ENCODE measurements around the gene MAMDC2.
"Not testable (repeated sequence)": the region's sequence is repeated elsewhere in the genome, so short reads cannot be mapped to it uniquely, and the experiment has no call there.

The MAMDC2 gene

DNA sequence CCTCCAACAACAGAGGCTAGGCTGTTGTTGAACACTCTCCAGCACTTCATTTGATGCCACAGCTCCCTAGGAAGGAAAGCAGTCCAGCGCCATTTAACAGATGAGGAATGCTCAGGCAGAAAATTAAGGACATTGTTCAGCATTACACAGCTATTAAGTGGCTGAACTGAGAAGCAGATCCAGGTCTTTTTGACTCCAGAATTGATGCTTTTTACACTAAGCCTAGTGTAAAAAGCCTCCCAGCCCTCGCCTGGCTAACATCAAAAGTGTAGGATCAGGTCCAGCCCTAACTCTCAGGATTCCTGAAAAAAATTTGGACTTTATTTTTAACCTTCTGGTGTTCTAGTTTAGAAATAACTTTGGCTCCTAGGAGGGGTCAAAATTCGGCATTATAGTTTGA is 108.7 kb downstream of the MAMDC2 start:
- DNase-seq (ENCODE audit: low read depth, low spot score) = no peak
- H3K4me3 ChIP-seq (ENCODE audit: low read length) = no peak overlapping the region

DNA sequence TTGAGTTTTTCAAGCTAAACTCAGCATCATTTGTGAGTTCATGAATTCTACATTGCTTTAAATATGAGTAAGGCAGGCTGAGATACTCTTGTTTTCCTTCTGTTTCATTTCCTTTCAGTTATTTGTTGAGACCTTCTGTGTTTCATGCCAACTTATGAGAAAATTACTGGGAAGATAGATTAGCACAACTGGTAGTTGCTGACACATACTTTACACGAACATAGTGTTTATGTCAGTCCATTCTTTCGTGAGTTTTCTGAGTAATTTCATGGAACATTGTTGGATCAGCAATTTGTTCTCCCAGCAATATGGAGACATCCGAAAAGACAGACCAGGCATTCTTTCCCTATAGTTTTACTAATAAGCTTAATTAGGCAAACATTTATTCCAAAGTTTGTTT is 113.1 kb downstream of the MAMDC2 start:
- no peak for DNase-seq (ENCODE audit: low read depth, low spot score)
- no peak overlapping the region for H3K4me3 ChIP-seq (ENCODE audit: low read length)

DNA sequence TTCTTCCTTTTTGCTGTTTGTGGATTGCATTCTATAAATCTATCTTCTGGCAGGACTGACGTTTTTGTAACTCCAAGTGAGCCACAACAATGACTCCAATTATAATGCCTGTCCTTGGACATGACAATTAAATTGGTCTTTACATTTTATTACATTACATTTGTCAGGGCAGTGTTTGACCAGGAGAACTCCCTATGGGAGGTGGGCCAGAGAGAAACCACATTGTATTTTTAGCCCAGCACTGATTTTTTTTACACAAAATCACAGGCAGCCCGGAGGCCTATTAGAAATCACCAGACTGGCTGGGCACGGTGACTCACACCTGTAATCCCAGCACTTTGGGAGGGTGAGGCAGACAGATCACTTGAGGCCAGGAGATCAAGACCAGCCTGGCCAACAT is 116.0 kb downstream of the MAMDC2 start:
- no peak for DNase-seq (ENCODE audit: low read depth, low spot score)
- H3K4me3 ChIP-seq (ENCODE audit: low read length) = no peak overlapping the region

DNA sequence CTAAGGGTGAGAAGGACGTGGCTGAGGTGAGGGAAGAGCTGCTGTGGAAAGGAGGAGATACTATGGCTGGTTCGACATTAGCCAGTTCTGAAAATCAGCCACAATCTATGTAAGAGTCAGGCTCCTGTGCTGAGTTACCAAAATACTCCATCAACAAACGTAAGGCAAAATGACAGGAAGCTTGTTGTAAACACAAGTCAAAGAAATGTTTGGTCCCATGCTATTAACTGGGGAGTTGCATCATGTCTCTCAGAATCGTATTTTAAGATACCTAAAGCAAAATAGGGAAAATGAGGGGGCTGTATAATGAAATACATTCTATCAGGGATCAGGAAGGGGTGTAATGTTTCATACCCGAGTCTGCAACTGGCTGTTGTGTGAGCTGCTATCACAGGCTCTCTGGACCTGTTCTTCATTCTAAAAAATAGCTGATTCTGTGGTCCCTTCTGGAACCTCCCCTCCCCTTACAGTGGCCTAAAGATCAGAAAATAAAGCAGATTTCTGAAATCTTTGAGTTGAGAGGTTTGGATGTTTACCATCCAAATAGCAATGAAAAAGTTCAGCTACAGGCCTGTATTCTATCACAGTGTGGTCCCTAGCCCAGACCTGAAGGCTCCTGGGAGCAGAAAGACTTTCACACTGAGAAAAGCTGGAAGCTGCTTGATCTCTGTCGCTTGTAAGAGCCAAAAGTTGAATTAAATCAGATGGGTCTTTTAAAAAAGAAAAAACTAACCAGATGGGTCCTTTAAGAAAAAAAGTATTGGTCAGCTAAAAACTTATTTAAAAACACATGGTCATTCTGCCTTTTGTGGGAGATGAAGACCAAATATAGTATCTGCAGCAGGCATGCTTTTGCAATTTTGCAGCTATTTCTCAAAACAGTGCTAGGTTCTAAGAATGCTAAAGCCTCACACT is 117.3 kb downstream of the MAMDC2 start:
- H3K4me3 ChIP-seq (ENCODE audit: low read length) = no peak overlapping the region
- no peak for DNase-seq (ENCODE audit: low read depth, low spot score)

DNA sequence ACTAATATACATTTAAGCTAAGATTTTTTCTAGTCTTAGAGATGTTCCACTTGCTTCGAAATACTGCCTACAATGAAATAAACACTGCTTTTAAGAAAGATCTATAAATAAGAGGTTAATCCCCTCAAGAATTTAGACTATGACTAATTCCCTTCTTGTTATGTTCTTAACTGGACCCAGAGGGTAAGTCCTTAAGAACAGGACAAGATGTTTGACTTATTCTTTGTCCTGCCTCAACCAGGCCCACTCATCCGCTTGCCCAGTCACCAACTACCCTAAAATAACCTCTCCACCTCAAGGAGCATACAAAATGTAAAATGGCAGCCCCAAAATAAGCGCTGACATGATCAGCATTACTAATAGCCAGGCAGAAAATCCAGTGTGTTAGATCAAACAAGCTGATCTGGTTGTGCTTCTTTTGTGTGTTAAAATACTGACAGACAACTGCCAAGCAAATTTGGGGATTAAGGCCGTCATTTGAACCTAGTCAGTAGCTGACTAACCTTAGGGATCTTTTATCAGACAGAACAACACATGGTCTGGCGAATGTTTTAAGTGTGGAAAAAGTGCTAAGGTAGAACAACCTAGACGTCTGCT is 121.5 kb downstream of the MAMDC2 start:
- no peak overlapping the region for H3K4me3 ChIP-seq (ENCODE audit: low read length)
- DNase-seq (ENCODE audit: low read depth, low spot score) = no peak

DNA sequence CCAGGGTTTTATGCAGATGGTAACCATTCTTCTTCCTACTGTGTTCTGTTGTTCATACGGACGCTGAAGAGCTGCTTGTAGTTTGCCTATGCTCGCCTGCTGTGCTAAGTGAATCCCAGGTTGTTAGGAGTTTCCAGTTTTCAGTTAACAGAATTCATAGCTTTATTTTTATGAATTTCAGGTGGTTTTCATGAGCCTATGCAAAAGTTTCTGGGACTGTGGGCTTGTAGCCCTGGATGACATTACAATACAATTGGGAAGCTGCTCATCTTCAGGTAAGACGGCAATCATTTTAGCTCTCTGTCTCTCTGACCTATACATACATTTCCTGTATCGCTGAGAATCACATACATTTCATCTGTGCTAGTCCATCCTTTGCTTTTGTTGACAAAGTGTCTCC is 124.9 kb downstream of the MAMDC2 start:
- DNase-seq (ENCODE audit: low read depth, low spot score) = no peak
- H3K4me3 ChIP-seq (ENCODE audit: low read length) = no peak overlapping the region

DNA sequence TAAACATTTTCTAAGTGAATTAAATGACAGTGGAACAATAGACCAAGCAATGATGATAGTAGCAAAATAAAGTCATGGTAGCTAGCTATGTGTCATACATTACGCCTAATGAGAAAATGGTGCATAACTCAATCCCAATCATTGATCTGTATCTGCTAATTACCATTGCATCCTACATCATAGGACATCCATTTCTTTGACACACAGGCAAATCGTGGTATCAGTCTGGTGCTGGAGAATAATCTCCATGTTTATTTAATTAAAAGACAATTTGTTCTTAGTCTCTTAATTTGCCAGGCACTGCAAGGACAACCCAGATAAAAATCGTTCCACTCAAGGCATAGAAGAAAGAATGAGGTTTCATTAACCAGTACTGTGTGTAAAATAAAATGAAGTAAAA is 125.6 kb downstream of the MAMDC2 start:
- no peak for DNase-seq (ENCODE audit: low read depth, low spot score)
- no peak overlapping the region for H3K4me3 ChIP-seq (ENCODE audit: low read length)

DNA sequence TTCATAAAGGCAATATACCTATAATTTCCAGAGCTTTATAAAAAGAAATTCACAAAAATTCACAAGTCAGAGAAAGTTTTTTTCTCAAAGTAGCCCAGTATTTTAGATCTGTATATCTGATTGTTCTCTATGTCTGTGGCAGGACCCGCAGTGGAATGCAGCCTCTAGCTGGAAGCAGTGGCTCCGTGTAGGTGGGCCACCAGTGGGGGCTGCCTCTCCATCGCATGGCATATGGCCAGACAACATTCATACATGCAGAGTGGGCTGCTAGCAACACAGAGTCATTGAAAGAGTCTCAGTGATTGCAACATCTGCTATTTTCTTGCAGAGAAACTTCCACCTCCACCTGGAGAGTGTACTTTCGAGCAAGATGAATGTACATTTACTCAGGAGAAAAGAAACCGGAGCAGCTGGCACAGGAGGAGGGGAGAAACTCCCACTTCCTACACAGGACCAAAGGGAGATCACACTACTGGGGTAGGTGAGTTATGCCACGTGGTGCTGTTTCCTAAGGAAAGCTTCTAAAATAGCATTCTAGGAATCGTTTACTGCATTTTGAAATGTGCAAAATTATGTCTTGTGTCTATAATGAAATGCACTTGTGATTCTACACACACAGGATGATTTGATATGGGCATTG is 126.6 kb downstream of the MAMDC2 start:
- H3K4me3 ChIP-seq (ENCODE audit: low read length) = no peak overlapping the region
- no peak for DNase-seq (ENCODE audit: low read depth, low spot score)

DNA sequence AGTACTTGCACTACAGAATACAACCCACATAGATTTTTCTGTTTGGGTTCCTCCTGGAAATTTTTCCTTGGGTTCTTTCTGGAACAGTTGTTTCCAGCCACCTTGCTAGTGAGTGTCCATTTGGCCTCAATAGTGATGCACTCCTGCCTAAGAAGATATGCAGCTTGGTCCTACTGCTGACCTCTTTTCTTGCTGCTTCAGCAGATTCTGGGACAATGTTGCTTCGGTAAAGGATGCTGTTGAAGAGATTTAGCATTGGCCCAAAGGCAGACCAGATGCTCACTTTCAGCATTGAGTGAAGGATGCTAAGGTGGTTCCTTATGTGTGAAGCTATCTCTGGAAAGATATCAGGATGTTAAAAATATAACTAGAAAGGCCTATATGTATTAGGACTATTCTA is 128.9 kb downstream of the MAMDC2 start:
- H3K4me3 ChIP-seq (ENCODE audit: low read length) = no peak overlapping the region
- DNase-seq (ENCODE audit: low read depth, low spot score) = no peak

DNA sequence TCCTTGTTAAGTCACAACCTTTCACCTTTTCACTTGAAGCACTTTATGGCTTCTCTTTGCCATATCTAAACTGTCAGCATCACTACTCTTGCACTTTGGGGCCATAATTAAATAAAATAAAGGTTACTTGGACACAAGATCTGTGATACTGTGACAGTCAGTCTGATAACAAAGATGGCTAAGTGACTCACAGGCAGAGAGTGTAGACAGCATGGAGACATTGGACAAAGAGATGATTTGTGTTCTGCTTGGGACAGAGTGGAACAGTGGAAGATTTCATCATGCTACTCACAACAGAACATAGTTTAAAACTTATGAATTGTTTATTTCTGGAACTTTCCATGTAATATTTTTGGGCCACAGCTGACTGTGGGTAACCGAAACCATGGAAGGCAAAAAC is 133.5 kb downstream of the MAMDC2 start:
- H3K4me3 ChIP-seq (ENCODE audit: low read length) = no peak overlapping the region
- no peak for DNase-seq (ENCODE audit: low read depth, low spot score)

DNA sequence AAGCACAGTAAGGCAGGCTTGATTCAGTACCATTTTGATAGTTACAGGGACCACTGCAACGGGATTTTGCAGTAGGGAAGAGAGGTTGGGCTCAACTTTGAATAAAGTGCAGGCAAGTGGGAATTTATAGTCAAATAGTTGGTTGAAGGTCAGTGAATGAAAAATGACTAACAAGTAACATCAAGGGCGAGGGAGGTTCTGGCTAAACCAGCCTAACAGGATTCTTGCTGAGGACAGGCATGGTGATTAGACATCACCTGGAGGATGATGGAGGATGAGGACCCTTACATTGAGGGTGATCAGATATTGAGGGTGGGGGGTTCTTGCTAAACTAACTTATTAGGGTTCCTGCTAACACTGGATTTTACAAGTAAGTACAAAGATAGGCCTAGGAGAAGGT is 149.1 kb downstream of the MAMDC2 start:
- no peak overlapping the region for H3K4me3 ChIP-seq (ENCODE audit: low read length)
- no peak for DNase-seq (ENCODE audit: low read depth, low spot score)

DNA sequence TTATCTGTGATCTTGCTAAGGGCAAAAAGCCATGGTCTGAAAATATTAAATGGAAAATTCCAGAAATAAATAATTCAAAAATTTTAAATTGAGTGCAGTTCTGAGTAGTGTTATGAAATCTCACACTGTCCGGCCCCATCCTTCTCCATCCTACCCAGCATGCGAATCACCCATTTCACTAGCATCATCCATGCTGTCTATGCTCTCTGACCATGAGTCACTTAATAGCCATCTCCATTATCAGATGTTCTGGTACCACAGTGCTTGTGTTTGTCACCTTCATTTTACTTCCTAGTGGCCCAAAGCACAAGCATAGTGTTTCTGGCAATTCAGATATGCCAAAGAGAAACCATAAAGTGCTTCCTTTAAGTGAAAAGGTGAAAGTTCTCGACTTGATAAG is 151.8 kb downstream of the MAMDC2 start:
- no peak overlapping the region for H3K4me3 ChIP-seq (ENCODE audit: low read length)
- DNase-seq (ENCODE audit: low read depth, low spot score) = no peak

DNA sequence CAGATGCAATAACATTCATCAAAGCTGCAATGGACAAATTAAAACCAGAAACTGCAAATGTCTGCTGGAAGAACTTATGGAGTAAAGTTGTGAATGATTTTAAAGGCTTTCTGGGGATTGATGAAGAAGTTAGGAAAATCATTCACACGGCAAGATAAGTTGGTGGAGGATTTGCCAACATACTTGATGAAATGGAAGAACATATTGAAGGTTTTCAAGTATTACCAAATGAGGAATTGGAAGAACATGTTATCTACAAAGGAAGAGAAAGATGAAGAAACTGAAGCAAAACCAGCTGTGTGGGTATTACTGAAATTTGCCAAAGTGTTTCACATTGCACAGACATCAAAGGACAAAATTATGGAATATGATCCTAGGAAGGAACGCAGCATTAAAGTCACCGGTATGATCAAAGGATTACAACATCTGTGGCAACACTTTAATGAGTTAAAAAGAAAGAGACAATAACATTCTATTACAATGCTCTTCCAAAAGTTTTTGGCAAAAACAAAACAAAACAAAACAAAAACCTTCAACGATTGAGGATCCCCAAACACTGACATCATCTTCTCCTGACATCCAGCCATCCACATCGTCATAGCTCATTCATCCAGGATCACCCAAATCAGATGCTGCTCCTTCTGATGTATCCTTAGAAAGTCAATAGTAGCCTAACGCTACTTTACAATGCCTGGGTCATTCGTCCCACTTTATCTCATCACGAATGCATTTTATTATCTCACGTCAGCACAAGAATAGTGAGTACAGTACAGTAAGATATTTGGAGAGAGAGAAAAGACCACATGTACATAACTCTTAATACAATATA is 153.8 kb downstream of the MAMDC2 start:
- H3K4me3 ChIP-seq (ENCODE audit: low read length) = no peak overlapping the region
- DNase-seq (ENCODE audit: low read depth, low spot score) = no peak

DNA sequence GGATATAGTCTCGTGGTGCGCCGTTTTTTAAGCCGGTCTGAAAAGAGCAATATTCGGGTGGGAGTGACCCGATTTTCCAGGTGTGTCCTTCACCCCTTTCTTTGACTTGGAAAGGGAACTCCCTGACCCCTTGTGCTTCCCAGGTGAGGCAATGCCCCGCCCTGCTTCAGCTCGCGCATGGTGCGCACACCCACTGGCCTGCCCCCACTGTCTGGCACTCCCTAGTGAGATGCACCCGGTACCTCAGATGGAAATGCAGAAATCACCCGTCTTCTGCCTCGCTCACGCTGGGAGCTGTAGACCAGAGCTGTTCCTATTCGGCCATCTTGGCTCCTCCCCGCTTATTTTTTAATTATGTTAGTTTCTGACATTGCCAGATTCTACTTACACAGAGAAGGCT is 161.1 kb downstream of the MAMDC2 start:
- not testable (repeated sequence) for DNase-seq (ENCODE audit: low read depth, low spot score); H3K4me3 ChIP-seq (ENCODE audit: low read length)

DNA sequence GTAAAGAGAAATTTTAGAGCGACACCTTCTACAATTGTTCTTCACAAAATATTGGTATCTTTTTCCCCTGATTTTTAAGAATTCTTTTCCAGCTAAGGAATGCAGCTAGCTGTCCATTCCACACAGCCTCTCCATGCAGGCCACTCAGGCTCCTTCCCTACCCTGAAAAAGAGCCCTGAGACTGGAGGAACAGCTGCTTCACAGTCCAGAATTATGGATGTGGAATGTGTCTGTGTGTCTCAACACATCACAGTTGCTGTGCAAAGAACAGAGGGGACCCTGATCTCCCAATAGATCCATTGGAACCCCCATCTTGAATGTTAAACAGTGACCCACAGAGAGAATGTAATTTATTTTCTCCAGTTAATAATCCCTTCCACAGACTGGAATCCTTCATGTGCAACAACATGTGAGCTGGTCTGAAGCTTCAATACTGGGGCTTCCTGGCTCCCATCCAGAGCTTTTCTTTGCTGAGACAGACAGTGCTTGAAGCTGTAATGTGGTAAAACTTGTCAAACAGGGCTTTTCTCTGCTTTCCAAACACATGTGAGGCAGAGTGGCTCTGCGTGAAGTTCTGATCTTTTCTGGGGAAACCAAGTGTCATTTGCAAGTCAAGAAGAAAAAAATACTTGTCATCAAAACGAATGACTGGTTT is 161.8 kb downstream of the MAMDC2 start:
- H3K4me3 ChIP-seq (ENCODE audit: low read length) = no peak overlapping the region
- no peak for DNase-seq (ENCODE audit: low read depth, low spot score)

DNA sequence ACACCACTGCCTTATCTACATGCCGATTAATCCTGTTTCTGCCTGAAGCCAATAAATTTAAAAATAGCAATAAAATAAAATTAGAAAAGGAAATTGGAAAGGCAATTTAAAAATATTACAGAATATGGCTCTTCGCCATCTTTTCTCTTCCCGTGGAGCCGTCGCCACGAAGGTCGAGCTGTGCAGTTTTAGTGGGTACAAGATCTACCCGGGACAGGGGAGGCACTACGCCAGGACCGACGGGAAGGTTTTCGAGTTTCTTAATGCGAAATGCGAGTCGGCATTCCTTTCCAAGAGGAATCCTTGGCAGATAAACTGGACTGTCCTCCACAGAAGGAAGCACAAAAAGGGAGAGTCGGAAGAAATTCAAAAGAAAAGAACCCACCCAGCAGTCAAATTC is 173.4 kb downstream of the MAMDC2 start:
- H3K4me3 ChIP-seq (ENCODE audit: low read length) = no peak overlapping the region
- DNase-seq (ENCODE audit: low read depth, low spot score) = no peak

DNA sequence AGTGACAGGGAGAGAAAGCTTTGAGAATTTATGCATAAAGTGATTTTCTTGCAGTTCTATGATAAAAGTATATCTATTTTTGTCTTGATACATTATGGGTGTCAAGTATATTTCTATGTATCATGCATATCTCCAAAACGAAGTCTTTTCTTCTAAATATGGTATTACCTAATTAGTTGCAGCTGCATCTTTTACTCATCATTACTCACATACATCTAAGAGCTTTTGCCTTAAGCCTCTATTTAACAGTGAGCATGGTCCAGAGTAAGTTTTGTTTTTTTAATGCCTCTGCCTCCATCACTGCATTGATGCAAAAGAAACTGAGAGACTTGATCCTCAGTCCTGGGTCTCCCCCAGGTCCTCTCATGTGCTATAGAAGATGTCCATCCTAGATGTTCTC is 175.1 kb downstream of the MAMDC2 start:
- DNase-seq (ENCODE audit: low read depth, low spot score) = no peak
- H3K4me3 ChIP-seq (ENCODE audit: low read length) = no peak overlapping the region

DNA sequence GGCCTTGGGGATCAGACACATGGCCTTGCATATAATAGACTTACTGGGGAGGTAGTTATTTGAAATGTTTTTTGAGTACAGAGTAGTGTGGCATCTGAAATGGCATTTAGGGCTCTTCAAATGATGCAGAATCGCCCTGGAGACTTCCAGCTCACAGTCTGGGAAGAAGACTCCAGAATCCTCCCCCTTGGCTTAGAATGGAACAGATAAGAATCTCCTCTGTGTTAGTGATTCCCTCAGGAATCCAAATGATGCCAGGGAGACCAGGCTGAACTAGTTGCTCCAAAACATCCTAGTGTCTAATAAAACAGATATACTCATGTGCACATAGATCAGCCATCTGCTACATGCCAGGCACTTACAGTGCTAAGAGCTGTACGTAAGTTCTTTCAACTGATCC is 176.6 kb downstream of the MAMDC2 start:
- no peak for DNase-seq (ENCODE audit: low read depth, low spot score)
- H3K4me3 ChIP-seq (ENCODE audit: low read length) = no peak overlapping the region

DNA sequence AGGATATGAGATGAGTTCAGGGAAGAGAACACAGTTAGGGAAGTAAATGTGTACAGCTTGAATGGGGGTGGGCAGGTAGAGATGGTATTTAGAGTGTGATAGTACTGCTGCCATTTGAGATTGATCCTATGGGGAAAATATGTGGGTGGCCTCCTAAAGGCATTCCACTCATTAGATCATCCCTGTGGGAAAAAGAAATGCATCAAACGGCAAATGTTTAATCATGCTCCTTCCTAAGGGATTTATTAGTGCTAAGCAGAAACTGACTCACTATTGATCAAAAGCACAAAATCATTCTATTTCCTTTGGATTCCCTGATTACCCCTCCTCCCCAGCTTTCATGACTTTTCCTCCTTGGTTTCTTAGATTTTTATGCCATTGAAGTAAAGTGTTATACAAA is 178.7 kb downstream of the MAMDC2 start:
- H3K4me3 ChIP-seq (ENCODE audit: low read length) = no peak overlapping the region
- no peak for DNase-seq (ENCODE audit: low read depth, low spot score)
